IMR-90 (cell line): ENCODE data around the gene SIPA1L3. TPM values are rescaled to one million over a fixed set of nuclear protein-coding genes. Genes with fewer than 3 reads are reported as not detected.

Source experiments
- ATAC-seq: fragments of 200-7000 bp; cut with Tn5 transposase; 2 replicates; pipeline ENCODE4 v1.9.1; 2020; ENCODE audit warnings: low read depth, mild to moderate bottlenecking, moderate library complexity
- BruUV-seq: library from RNA; stranded (reverse); fragments of 400-500 nt; replicated peaks from 2 replicates; lab custom pipeline; 2021; lab: Mats Ljungman, UMichigan
- CTCF ChIA-PET: fragments of 300-600 bp; formaldehyde crosslinking; extraction: SDS; loops from one replicate; lab custom pipeline; 2021; ENCODE audit warnings: antibody characterized with exemption; lab: Yijun Ruan, JAX
- POLR2A ChIA-PET: fragments of 300-600 bp; sonication (Branson Sonifier 250); formaldehyde crosslinking; loops from one replicate; lab custom pipeline; 2022; ENCODE audit warnings: antibody characterized with exemption; ENCODE audit not compliant: unreplicated experiment; lab: Charles Lee
- DNase-seq: peaks from one replicate; pipeline ENCODE4 v3.0.0; 2013
- H2AFZ ChIP-seq: replicated peaks from 2 replicates; pipeline ENCODE3; 2013; ENCODE audit warnings: low read length, mild to moderate bottlenecking; ENCODE audit not compliant: poor library complexity
- H2AK5ac ChIP-seq: 2 replicates; pipeline ENCODE4 v1.6.1; 2013; ENCODE audit warnings: low read depth, low read length, inconsistent platforms
- H2AK9ac ChIP-seq: replicated peaks from 2 replicates; pipeline ENCODE3; 2013; ENCODE audit warnings: mild to moderate bottlenecking, low read depth, low read length, moderate library complexity; ENCODE audit not compliant: poor library complexity
- H2BK120ac ChIP-seq: 2 replicates; pipeline ENCODE4 v1.6.1; 2013; ENCODE audit warnings: low read depth, low read length, inconsistent platforms
- H2BK15ac ChIP-seq: 3 replicates; pipeline ENCODE4 v1.6.1; 2013; ENCODE audit warnings: low read depth, low read length, inconsistent platforms
- H2BK20ac ChIP-seq: 2 replicates; pipeline ENCODE4 v1.6.1; 2013; ENCODE audit warnings: low read depth, mild to moderate bottlenecking, inconsistent platforms, low read length, moderate library complexity
- H2BK5ac ChIP-seq: 2 replicates; pipeline ENCODE4 v1.6.1; 2013; ENCODE audit warnings: mild to moderate bottlenecking, low read depth, low read length, inconsistent platforms; ENCODE audit not compliant: poor library complexity, severe bottlenecking
- H3K14ac ChIP-seq: replicated peaks from 2 replicates; pipeline ENCODE4 v1.6.1; 2013; ENCODE audit warnings: low read depth, low read length, inconsistent platforms
- H3K18ac ChIP-seq: 2 replicates; pipeline ENCODE4 v1.6.1; 2013; ENCODE audit warnings: low read depth, low read length, control low read depth
- H3K23ac ChIP-seq: 2 replicates; pipeline ENCODE4 v1.6.1; 2013; ENCODE audit warnings: low read depth, low read length, inconsistent platforms
- H3K27ac ChIP-seq: 2 replicates; pipeline ENCODE4 v1.5.1; 2013; ENCODE audit warnings: mild to moderate bottlenecking, control low read depth, low read length; ENCODE audit not compliant: insufficient read depth
- H3K27me3 ChIP-seq: 2 replicates; pipeline ENCODE4 v1.6.1; 2013; ENCODE audit warnings: low read length; ENCODE audit not compliant: control insufficient read depth, insufficient read depth
- H3K36me3 ChIP-seq: 2 replicates; pipeline ENCODE4 v1.6.1; 2013; ENCODE audit warnings: low read length, mixed read lengths; ENCODE audit not compliant: control insufficient read depth, insufficient read depth
- H3K4ac ChIP-seq: 2 replicates; pipeline ENCODE4 v1.6.1; 2013; ENCODE audit warnings: low read depth, low read length, inconsistent platforms
- H3K4me1 ChIP-seq: 2 replicates; pipeline ENCODE4 v1.6.1; 2013; ENCODE audit warnings: low read length, mixed read lengths; ENCODE audit not compliant: control insufficient read depth, insufficient read depth
- H3K4me2 ChIP-seq: 2 replicates; pipeline ENCODE4 v1.6.1; 2013; ENCODE audit warnings: low read depth, mild to moderate bottlenecking, control low read depth, low read length, moderate library complexity
- H3K4me3 ChIP-seq: 2 replicates; pipeline ENCODE4 v1.5.1; 2013; ENCODE audit warnings: low read depth, mild to moderate bottlenecking, control low read depth, low read length, moderate library complexity; ENCODE audit not compliant: insufficient read depth
- H3K56ac ChIP-seq: 2 replicates; pipeline ENCODE4 v1.6.1; 2013; ENCODE audit warnings: low read length, inconsistent platforms; ENCODE audit not compliant: insufficient read depth; ENCODE audit errors: extremely low read depth
- H3K79me1 ChIP-seq, 2 experiments: 2 replicates each; pipeline ENCODE4 v1.6.1; 2013; ENCODE audit warnings: low read length in 2 of 2, inconsistent platforms in 1 of 2, low read depth in 1 of 2
- H3K9ac ChIP-seq: 2 replicates; pipeline ENCODE4 v1.6.1; 2013; ENCODE audit warnings: low read depth, low read length, control low read depth
- H3K9me1 ChIP-seq: 2 replicates; pipeline ENCODE4 v1.6.1; 2013; ENCODE audit warnings: low read length, inconsistent platforms; ENCODE audit not compliant: insufficient read depth
- H3K9me3 ChIP-seq: 2 replicates; pipeline ENCODE4 v1.6.1; 2013; ENCODE audit warnings: low read length; ENCODE audit not compliant: control insufficient read depth, insufficient read depth
- H4K20me1 ChIP-seq: 2 replicates; pipeline ENCODE4 v1.6.1; 2013; ENCODE audit warnings: low read length, inconsistent platforms; ENCODE audit not compliant: insufficient read depth
- H4K5ac ChIP-seq: 2 replicates; pipeline ENCODE4 v1.6.1; 2013; ENCODE audit warnings: mild to moderate bottlenecking, low read depth, low read length, control low read depth
- H4K8ac ChIP-seq, 2 experiments: 2 replicates each; pipeline ENCODE4 v1.6.1; 2013; ENCODE audit warnings: low read depth in 2 of 2, low read length in 2 of 2, control low read depth in 1 of 2, inconsistent platforms in 1 of 2
- H4K91ac ChIP-seq: 2 replicates; pipeline ENCODE4 v1.6.1; 2013; ENCODE audit warnings: low read depth, low read length, inconsistent platforms; ENCODE audit not compliant: insufficient read depth
- CEBPB ChIP-seq: IDR thresholded peaks from 2 replicates; pipeline ENCODE4 v1.6.1; 2012; ENCODE audit warnings: low read depth, low read length, improper control_type of control experiment
- MAZ ChIP-seq: IDR thresholded peaks from 2 replicates; pipeline ENCODE4 v1.6.1; 2012; ENCODE audit warnings: low read depth, mild to moderate bottlenecking, low read length, improper control_type of control experiment, moderate library complexity, borderline replicate concordance
- MXI1 ChIP-seq: IDR thresholded peaks from 2 replicates; pipeline ENCODE4 v1.6.1; 2012; ENCODE audit warnings: low read depth, mild to moderate bottlenecking, low read length, moderate library complexity, borderline replicate concordance
- RAD21 ChIP-seq: IDR thresholded peaks from 2 replicates; pipeline ENCODE4 v1.6.1; 2012; ENCODE audit warnings: low read length, improper control_type of control experiment
- SMC3 ChIP-seq: fragments of 150-350 bp; IDR thresholded peaks from 2 replicates; pipeline ENCODE4 v1.6.1; 2016; ENCODE audit warnings: low read depth, mild to moderate bottlenecking, antibody characterized with exemption, low read length, moderate library complexity
- WGBS, 2 experiments: methylation state at CpG; one replicate each; pipeline versions ENCODE4 v1.1.5 to v1.1.7; 2013; ENCODE audit warnings: missing lambda C conversion rate in 2 of 2; ENCODE audit not compliant: insufficient read length in 1 of 2; ENCODE audit errors: extremely low coverage in 2 of 2; 5-methylcytosine and 5-hydroxymethylcytosine counted together
- dilution Hi-C: fragments of 300-500 bp; cut with HindIII; formaldehyde crosslinking; loops from one replicate; pipeline ENCODE4 v1.14.3; 2018; ENCODE audit warnings: low sequenced_read_pairs; ENCODE audit not compliant: unreplicated experiment
- in situ Hi-C: fragments of 300-500 bp; cut with MboI; formaldehyde crosslinking; loops from 3 replicates; pipeline ENCODE4 v1.14.3; 2019; ENCODE audit warnings: low sequenced_read_pairs, inconsistent platforms, mixed read lengths
- intact Hi-C: fragments of 100-400 bp; cut with micrococcal nuclease; formaldehyde crosslinking; loops from 2 replicates; pipeline ENCODE4 v1.10.0; 2022
- polyA plus RNA-seq, 3 experiments: library from polyadenylated mRNA; depleted of rRNA; stranded (reverse); fragments of >200 nt; gene quantifications; 2 replicates each; pipeline ENCODE4 v1.2.3, GENCODE V29; 2012; ENCODE audit warnings: low replicate concordance in 1 of 3
- total RNA-seq: library from RNA; depleted of rRNA; stranded (reverse); fragments of >200 nt; gene quantifications from 2 replicates; pipeline ENCODE4 v1.2.3, GENCODE V29; 2012
- TF ChIP-seq, protein P1 (sequence below): conservative IDR thresholded peaks from 2 replicates; pipeline ENCODE4 v1.5.1; 2012; ENCODE audit warnings: mild to moderate bottlenecking, low read depth, low read length, improper control_type of control experiment

Gene SIPA1L3
- total and polyA plus RNA-seq, 2 of the 4 experiments (the other 2 are of a cell fraction) = 4.1 to 9.4 TPM

DNA sequence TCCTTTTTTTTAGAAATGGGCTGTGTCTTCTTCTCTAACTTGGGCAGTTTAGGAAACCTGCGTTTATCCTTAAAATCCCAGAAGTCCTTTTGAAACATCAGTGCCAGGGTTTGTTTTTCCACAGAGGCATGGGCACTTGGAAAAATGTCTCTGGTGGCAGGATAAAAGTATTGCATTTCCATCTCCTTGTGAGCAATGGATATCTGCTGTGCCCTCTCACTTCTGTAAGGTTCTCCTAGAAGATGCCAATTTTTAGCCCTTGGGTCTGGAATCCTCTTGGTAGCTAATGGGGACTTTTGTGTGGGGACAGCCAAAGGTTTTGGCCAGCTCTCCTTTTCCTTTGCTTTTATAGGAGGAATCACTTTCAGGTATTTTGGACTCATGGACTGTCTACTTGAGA is 21.6 kb upstream of the SIPA1L3 start:
- no peaks in the 10 kb centered on the region for H3K79me1 ChIP-seq
- H2BK20ac ChIP-seq = no peak overlapping the region
- ChIA-PET CTCF (no interaction called here), POLR2A (no interaction called here)
- H2AK9ac ChIP-seq = no peak overlapping the region
- no peak overlapping the region for H4K91ac ChIP-seq
- WGBS, 2 experiments = no CpG with 5 or more reads among the region's 1 CpG
- H4K20me1 ChIP-seq = no peaks in the 10 kb centered on the region
- H4K8ac ChIP-seq = no peak overlapping the region
- BruUV-seq = no TSS peak
- peaks cover 12% of the 10 kb centered on the region for H3K27me3 ChIP-seq
- intact Hi-C loops = no loop called here
- no peak for DNase-seq
- H2AK5ac ChIP-seq = no peak overlapping the region
- no peak overlapping the region for H3K56ac ChIP-seq
- no peak overlapping the region for H3K4me2 ChIP-seq
- no peak overlapping the region for H2BK120ac ChIP-seq
- ATAC-seq = no peak
- dilution Hi-C loops = no loop called here
- TF ChIP-seq CEBPB (no peak), RAD21 (no peak), MXI1 (no peak), SMC3 (no peak), MAZ (no peak)
- TF ChIP-seq, protein P1, sequence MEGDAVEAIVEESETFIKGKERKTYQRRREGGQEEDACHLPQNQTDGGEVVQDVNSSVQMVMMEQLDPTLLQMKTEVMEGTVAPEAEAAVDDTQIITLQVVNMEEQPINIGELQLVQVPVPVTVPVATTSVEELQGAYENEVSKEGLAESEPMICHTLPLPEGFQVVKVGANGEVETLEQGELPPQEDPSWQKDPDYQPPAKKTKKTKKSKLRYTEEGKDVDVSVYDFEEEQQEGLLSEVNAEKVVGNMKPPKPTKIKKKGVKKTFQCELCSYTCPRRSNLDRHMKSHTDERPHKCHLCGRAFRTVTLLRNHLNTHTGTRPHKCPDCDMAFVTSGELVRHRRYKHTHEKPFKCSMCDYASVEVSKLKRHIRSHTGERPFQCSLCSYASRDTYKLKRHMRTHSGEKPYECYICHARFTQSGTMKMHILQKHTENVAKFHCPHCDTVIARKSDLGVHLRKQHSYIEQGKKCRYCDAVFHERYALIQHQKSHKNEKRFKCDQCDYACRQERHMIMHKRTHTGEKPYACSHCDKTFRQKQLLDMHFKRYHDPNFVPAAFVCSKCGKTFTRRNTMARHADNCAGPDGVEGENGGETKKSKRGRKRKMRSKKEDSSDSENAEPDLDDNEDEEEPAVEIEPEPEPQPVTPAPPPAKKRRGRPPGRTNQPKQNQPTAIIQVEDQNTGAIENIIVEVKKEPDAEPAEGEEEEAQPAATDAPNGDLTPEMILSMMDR = no peak
- no peak overlapping the region for H2AFZ ChIP-seq
- no peak overlapping the region for H2BK15ac ChIP-seq
- no peak overlapping the region for H2BK5ac ChIP-seq
- H3K4me3 ChIP-seq = no peak overlapping the region
- H3K4me1 ChIP-seq = no peaks in the 10 kb centered on the region
- no peak overlapping the region for H3K18ac ChIP-seq
- H3K14ac ChIP-seq = no peak overlapping the region
- H3K27ac ChIP-seq = no peak overlapping the region
- H3K9me3 ChIP-seq = peaks cover 17% of the 10 kb centered on the region
- no peaks in the 10 kb centered on the region for H3K36me3 ChIP-seq
- H3K4ac ChIP-seq = no peak overlapping the region
- no peak overlapping the region for H4K5ac ChIP-seq
- H3K9ac ChIP-seq = no peak overlapping the region
- in situ Hi-C loops = no loop called here
- no peak overlapping the region for H3K23ac ChIP-seq
- no peaks in the 10 kb centered on the region for H3K9me1 ChIP-seq
